ENCODE results near the gene MILR1. TPM values are rescaled to one million over a fixed set of nuclear protein-coding genes. Genes with fewer than 3 reads are reported as not detected.

Gene MILR1
- total and polyA plus RNA-seq, 2 donors (not counting 3 experiments of a cell fraction or from before 2014, with no cell fraction given) = 1.2 to 17.8 TPM

- ChIA-PET CTCF (interaction anchor here (1.3 to 1.7 kb wide), 2 partner anchors 11 to 17 kb away, joined by 5 to 6 read pairs; no protein-coding TSS in a partner anchor), POLR2A (interaction anchor here (0.7 kb wide), 1 partner anchor 114 kb away, joined by 5 read pairs; no protein-coding TSS in a partner anchor)
- Histone ChIP-seq H4K20me1 (replicated peaks; ENCODE audit: control insufficient read depth, extremely low read depth, insufficient read depth, low read length) (no peaks in the 10 kb centered on the region), H3K4me1 (ENCODE audit: control insufficient read depth, extremely low read depth, insufficient read depth, low read length) (peaks cover 38% of the 10 kb centered on the region), H3K4me3 (replicated peaks in 1 of 3; ENCODE audit: insufficient read depth in 1 of 3, low read depth in 1 of 3, low read length in 3 of 3) (no peak overlapping the region), H3K9me3 (replicated peaks; ENCODE audit: control insufficient read depth, insufficient read depth, low read length) (no peaks in the 10 kb centered on the region), H3K9ac (replicated peaks; ENCODE audit: extremely low read depth, insufficient read depth, low read length) (no peak overlapping the region), H2AFZ (ENCODE audit: low read depth, low read length) (no peak overlapping the region), H3K79me2 (ENCODE audit: control insufficient read depth, insufficient read depth, low read length) (no peaks in the 10 kb centered on the region), H3K4me2 (ENCODE audit: insufficient read depth, low read length) (peak overlapping the region; percentile 63), H3K9me1 (replicated peaks; ENCODE audit: control insufficient read depth, extremely low read depth, insufficient read depth, low read length) (no peaks in the 10 kb centered on the region), H3K27ac (ENCODE audit: insufficient read depth, low read depth, low read length) (peak overlapping the region; percentile 60), H3K27me3 (ENCODE audit: control insufficient read depth in 2 of 2, insufficient read depth in 2 of 2, low read length in 2 of 2) (no peaks in the 10 kb centered on the region), H3K36me3 (ENCODE audit: control insufficient read depth in 2 of 2, extremely low read depth in 1 of 2, insufficient read depth in 2 of 2, low read length in 2 of 2) (no peaks in the 10 kb centered on the region)
- DNase-seq (ENCODE audit: low read depth, low spot score) (peak; percentile 33), FAIRE-seq (no peak)
- TF ChIP-seq FOS (IDR thresholded peaks at IDR 0.05; ENCODE audit: borderline replicate concordance, insufficient read depth, low read length) = peak; percentile 46
- peak; percentile 31 for TF ChIP-seq JUN (IDR thresholded peaks at IDR 0.05; ENCODE audit: borderline replicate concordance, insufficient read depth, insufficient read length, low read depth)
- no peak for TF ChIP-seq MAX (IDR thresholded peaks at IDR 0.05; ENCODE audit: insufficient read depth, insufficient read length)
- peak; percentile 47 for TF ChIP-seq GATA2 (IDR thresholded peaks at IDR 0.05; ENCODE audit: insufficient read depth, insufficient read length, low read depth, low read length)
- dilution Hi-C loops (cut with MboI; ENCODE audit: extremely low pct_ligation_motif_present, low sequenced_read_pairs) = no loop called here
- no TSS peak for BruUV-seq (replicated peaks)
- intact Hi-C loops (cut with micrococcal nuclease) = no loop called here
These were observed 47.0 kb upstream of the MILR1 start for GRCh38 chr17:64401941-64402340.

- CTCF ChIA-PET = interaction anchor here (1.3 to 1.7 kb wide), 2 partner anchors 10 to 16 kb away, joined by 5 to 6 read pairs; no protein-coding TSS in a partner anchor
- H3K36me3 ChIP-seq (ENCODE audit: control insufficient read depth in 2 of 2, extremely low read depth in 1 of 2, insufficient read depth in 2 of 2, low read length in 2 of 2) = no peaks in the 10 kb centered on the region
- no peak overlapping the region for H3K4me2 ChIP-seq (ENCODE audit: insufficient read depth, low read length)
- DNase-seq (ENCODE audit: low read depth, low spot score) = no peak
- H2AFZ ChIP-seq (ENCODE audit: low read depth, low read length) = no peak overlapping the region
- TF ChIP-seq EZH2 (IDR thresholded peaks at IDR 0.05; ENCODE audit: borderline replicate concordance, low read depth, low read length, severe bottlenecking) = no peak
- TF ChIP-seq GATA2 (IDR thresholded peaks at IDR 0.05; ENCODE audit: insufficient read depth, insufficient read length, low read depth, low read length) = no peak
- TF ChIP-seq MYC (IDR thresholded peaks at IDR 0.05; ENCODE audit: low read depth, low read length) = no peak
- H3K9me3 ChIP-seq (replicated peaks; ENCODE audit: control insufficient read depth, insufficient read depth, low read length) = no peaks in the 10 kb centered on the region
- H4K20me1 ChIP-seq (replicated peaks; ENCODE audit: control insufficient read depth, extremely low read depth, insufficient read depth, low read length) = no peaks in the 10 kb centered on the region
- H3K27ac ChIP-seq (ENCODE audit: insufficient read depth, low read depth, low read length) = peak overlapping the region; percentile 60
- H3K4me3 ChIP-seq (replicated peaks in 1 of 3; ENCODE audit: insufficient read depth in 1 of 3, low read depth in 1 of 3, low read length in 3 of 3) = no peak overlapping the region
- POLR2A ChIA-PET = no interaction called here
- BruUV-seq (replicated peaks) = no TSS peak
- dilution Hi-C loops (cut with MboI; ENCODE audit: extremely low pct_ligation_motif_present, low sequenced_read_pairs) (no loop called here), intact Hi-C loops (cut with micrococcal nuclease) (no loop called here)
- no peaks in the 10 kb centered on the region for H3K27me3 ChIP-seq (ENCODE audit: control insufficient read depth in 2 of 2, insufficient read depth in 2 of 2, low read length in 2 of 2)
- no peak overlapping the region for H3K9ac ChIP-seq (replicated peaks; ENCODE audit: extremely low read depth, insufficient read depth, low read length)
- H3K4me1 ChIP-seq (ENCODE audit: control insufficient read depth, extremely low read depth, insufficient read depth, low read length) = peaks cover 40% of the 10 kb centered on the region
- no peaks in the 10 kb centered on the region for H3K9me1 ChIP-seq (replicated peaks; ENCODE audit: control insufficient read depth, extremely low read depth, insufficient read depth, low read length)
- H3K79me2 ChIP-seq (ENCODE audit: control insufficient read depth, insufficient read depth, low read length) = no peaks in the 10 kb centered on the region
- FAIRE-seq = no peak
These were observed 46.4 kb upstream of the MILR1 start for GRCh38 chr17:64402469-64402868.

All from endothelial cell of umbilical vein (primary cell).